Testis (tissue), 2 donors: ENCODE data around the gene ORM1.

Source experiments
- CTCF ChIP-seq, 3 experiments: fragments of 450-650 bp in 2 of 3; fragments of 200-600 bp in 1 of 3; sonication (generic) in 1 of 3; IDR thresholded peaks; one replicate each; pipeline ENCODE4 v1.5.1; 2016 to 2019; ENCODE audit warnings: antibody characterized with exemption in 3 of 3, mild to moderate bottlenecking in 2 of 3, moderate library complexity in 1 of 3
- POLR2A ChIP-seq: fragments of 450-650 bp; IDR thresholded peaks from one replicate; pipeline ENCODE4 v1.6.1; 2017; ENCODE audit warnings: antibody characterized with exemption, mild to moderate bottlenecking, moderate library complexity

- TF ChIP-seq CTCF (IDR thresholded peaks at IDR 0.05): no peak
- TF ChIP-seq POLR2A: no peak
Observed at GRCh38 chr9:114367366-114367765, 44.5 kb downstream of the ORM1 start.
